Tibial nerve (tissue), 4 donors: ENCODE measurements around the gene CDC25A. TPM values are rescaled to one million over a fixed set of nuclear protein-coding genes. Genes with fewer than 3 reads are reported as not detected.

Source experiments
- DNase-seq, 2 donors: peaks; one replicate each; pipeline ENCODE4 v3.0.0-alpha.2; 2019; ENCODE audit warnings: low spot score in 2 of 2
- H3K27ac ChIP-seq, 4 donors: fragments of 200-600 bp; sonication (generic) in 3 of 4; one replicate each; pipeline ENCODE4 v1.5.1; 2017 to 2019; ENCODE audit warnings: mild to moderate bottlenecking in 1 of 4
- H3K27me3 ChIP-seq, 2 donors: fragments of 200-600 bp; sonication (generic) in 1 of 2; one replicate each; pipeline versions ENCODE4 v1.5.1 to v1.6.0; 2017 to 2019
- H3K36me3 ChIP-seq, 3 donors: fragments of 200-600 bp; sonication (generic); one replicate each; pipeline ENCODE4 v1.5.1; 2018 to 2019
- H3K4me1 ChIP-seq, 4 donors: fragments of 200-600 bp; sonication (generic) in 3 of 4; one replicate each; pipeline ENCODE4 v1.5.1; 2017 to 2019
- H3K4me3 ChIP-seq, 4 donors: fragments of 200-600 bp; sonication (generic) in 3 of 4; one replicate each; pipeline ENCODE4 v1.5.1; 2017 to 2019; ENCODE audit warnings: mild to moderate bottlenecking in 1 of 4, moderate library complexity in 1 of 4
- H3K9me3 ChIP-seq, 4 donors: fragments of 200-600 bp; sonication (generic) in 3 of 4; one replicate each; pipeline ENCODE4 v1.5.1; 2017 to 2019
- EP300 ChIP-seq, 2 donors: sonication (generic); formaldehyde crosslinking; IDR thresholded peaks; one replicate each; pipeline ENCODE4 v1.6.1; 2017; ENCODE audit warnings: antibody characterized with exemption in 2 of 2, mild to moderate bottlenecking in 1 of 2
- POLR2A ChIP-seq, 2 donors: fragments of 450-650 bp; IDR thresholded peaks; one replicate each; pipeline ENCODE4 v1.6.1; 2017; ENCODE audit warnings: antibody characterized with exemption in 2 of 2, mild to moderate bottlenecking in 2 of 2, moderate library complexity in 2 of 2
- WGBS, 2 donors: methylation state at CpG; one replicate each; pipeline ENCODE4 v1.1.5; 2018; 5-methylcytosine and 5-hydroxymethylcytosine counted together
- small RNA-seq: library from RNA; depleted of rRNA; stranded (forward); fragments of <200 nt; gene quantifications from one replicate; pipeline ENCODE3, GENCODE V24; 2016
- total RNA-seq, 4 donors: library from RNA; depleted of rRNA; stranded (reverse); fragments of >200 nt; gene quantifications; one replicate each; pipeline ENCODE4 v1.1.0, GENCODE V29; 2016
- TF ChIP-seq, protein P1 (sequence below), 5 experiments: fragments of 200-600 bp in 3 of 5; fragments of 450-650 bp in 2 of 5; sonication (generic) in 3 of 5; IDR thresholded peaks; one replicate each; pipeline ENCODE4 v1.5.1; 2016 to 2019; ENCODE audit warnings: antibody characterized with exemption in 5 of 5, mild to moderate bottlenecking in 3 of 5, moderate library complexity in 2 of 5

Gene CDC25A
- total RNA-seq, 4 donors from 2014 or later = 0.44 to 7.1 (median 2.1) TPM; not detected in 1

GRCh38 chr3:48110463-48110862 lies 77.8 kb downstream of the CDC25A start:
- WGBS, 2 donors = 95 to 100% methylated on average over 2 of the region's 2 CpGs
- Histone ChIP-seq H3K27ac (no peak overlapping the region), H3K27me3 (no peaks in the 10 kb centered on the region), H3K4me3 (no peak overlapping the region), H3K4me1 (no peaks in the 10 kb centered on the region), H3K9me3 (peaks cover 0 to 6% (median 0%) of the 10 kb centered on the region in 4 donors), H3K36me3 (no peaks in the 10 kb centered on the region)
- TF ChIP-seq EP300 (IDR thresholded peaks at IDR 0.05) (no peak), POLR2A (IDR thresholded peaks at IDR 0.05) (no peak)
- TF ChIP-seq, protein P1, sequence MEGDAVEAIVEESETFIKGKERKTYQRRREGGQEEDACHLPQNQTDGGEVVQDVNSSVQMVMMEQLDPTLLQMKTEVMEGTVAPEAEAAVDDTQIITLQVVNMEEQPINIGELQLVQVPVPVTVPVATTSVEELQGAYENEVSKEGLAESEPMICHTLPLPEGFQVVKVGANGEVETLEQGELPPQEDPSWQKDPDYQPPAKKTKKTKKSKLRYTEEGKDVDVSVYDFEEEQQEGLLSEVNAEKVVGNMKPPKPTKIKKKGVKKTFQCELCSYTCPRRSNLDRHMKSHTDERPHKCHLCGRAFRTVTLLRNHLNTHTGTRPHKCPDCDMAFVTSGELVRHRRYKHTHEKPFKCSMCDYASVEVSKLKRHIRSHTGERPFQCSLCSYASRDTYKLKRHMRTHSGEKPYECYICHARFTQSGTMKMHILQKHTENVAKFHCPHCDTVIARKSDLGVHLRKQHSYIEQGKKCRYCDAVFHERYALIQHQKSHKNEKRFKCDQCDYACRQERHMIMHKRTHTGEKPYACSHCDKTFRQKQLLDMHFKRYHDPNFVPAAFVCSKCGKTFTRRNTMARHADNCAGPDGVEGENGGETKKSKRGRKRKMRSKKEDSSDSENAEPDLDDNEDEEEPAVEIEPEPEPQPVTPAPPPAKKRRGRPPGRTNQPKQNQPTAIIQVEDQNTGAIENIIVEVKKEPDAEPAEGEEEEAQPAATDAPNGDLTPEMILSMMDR (IDR thresholded peaks at IDR 0.05) = no peak
- no peak for DNase-seq

- TF ChIP-seq POLR2A (IDR thresholded peaks at IDR 0.05) (no peak), EP300 (IDR thresholded peaks at IDR 0.05) (no peak)
- H3K36me3 ChIP-seq = no peaks in the 10 kb centered on the region
- DNase-seq = no peak
- peaks cover 0 to 6% (median 0%) of the 10 kb centered on the region in 4 donors for H3K9me3 ChIP-seq
- H3K27ac ChIP-seq = no peak overlapping the region
- no peaks in the 10 kb centered on the region for H3K27me3 ChIP-seq
- 84 to 90% methylated on average over 3 of the region's 3 CpGs for WGBS, 2 donors
- no peak overlapping the region for H3K4me3 ChIP-seq
- no peaks in the 10 kb centered on the region for H3K4me1 ChIP-seq
Measured at GRCh38 chr3:48107227-48107626, 81.0 kb downstream of the CDC25A start.

Small RNAs within 50 kb of the gene (small RNA-seq; reads per million reads assigned to genes)
- 0.38 reads per million for gene MIR4443
- not detected for gene NDUFB1P1
- gene RNU7-128P = not detected
- gene SNRPFP4 = not detected

Other genes starting within 250 kb of the CDC25A start
- gene MAP4, start 172.0 kb downstream of the CDC25A start, total RNA-seq = 100 to 1,000 TPM; 201 to 239 (median 231) TPM
- gene CAMP, start 35.1 kb upstream of the CDC25A start, total RNA-seq = under 1 TPM in 1 of 4 donors, not detected in 3; 0.63 TPM
- gene ZNF589, start 52.7 kb upstream of the CDC25A start, total RNA-seq = 10 to 100 TPM; 10.7 to 18.8 (median 15.7) TPM
- 10 to 100 TPM; 22.2 to 28.4 (median 27.4) TPM for gene NME6, start 113.0 kb upstream of the CDC25A start, total RNA-seq
- gene SPINK8, start 145.2 kb upstream of the CDC25A start, total RNA-seq = not detected
- not detected for gene FBXW12, start 183.8 kb upstream of the CDC25A start, total RNA-seq
- 100 to 1,000 TPM; 216 to 379 (median 339) TPM for gene PLXNB1, start 241.7 kb upstream of the CDC25A start, total RNA-seq